Measurements from ENCODE around the gene NXPH1.

NXPH1 gene

GRCh38 chr7:8564281-8564680, 130.9 kb downstream of the NXPH1 start:
- Histone ChIP-seq H3K36me3 (replicated peaks; ENCODE audit: low read depth, low read length) (no peaks in the 10 kb centered on the region), H2AFZ (ENCODE audit: low read depth, low read length) (no peak overlapping the region), H3K79me2 (ENCODE audit: low read length) (no peaks in the 10 kb centered on the region), H3K27ac (ENCODE audit: low read length) (no peak overlapping the region), H3K4me2 (ENCODE audit: low read length) (no peak overlapping the region), H4K20me1 (ENCODE audit: insufficient read depth, low read length) (no peaks in the 10 kb centered on the region), H3K27me3 (ENCODE audit: low read depth, low read length) (no peaks in the 10 kb centered on the region), H3K9me3 (ENCODE audit: insufficient read depth, low read length) (no peaks in the 10 kb centered on the region), H3K4me3 (ENCODE audit: low read length) (no peak overlapping the region), H3K4me1 (ENCODE audit: low read length) (no peaks in the 10 kb centered on the region), H3K9ac (ENCODE audit: low read length) (no peak overlapping the region)
- TF ChIP-seq EZH2phosphoT487 (IDR thresholded peaks at IDR 0.05; ENCODE audit: low read depth): no peak
- TF ChIP-seq, protein P1, sequence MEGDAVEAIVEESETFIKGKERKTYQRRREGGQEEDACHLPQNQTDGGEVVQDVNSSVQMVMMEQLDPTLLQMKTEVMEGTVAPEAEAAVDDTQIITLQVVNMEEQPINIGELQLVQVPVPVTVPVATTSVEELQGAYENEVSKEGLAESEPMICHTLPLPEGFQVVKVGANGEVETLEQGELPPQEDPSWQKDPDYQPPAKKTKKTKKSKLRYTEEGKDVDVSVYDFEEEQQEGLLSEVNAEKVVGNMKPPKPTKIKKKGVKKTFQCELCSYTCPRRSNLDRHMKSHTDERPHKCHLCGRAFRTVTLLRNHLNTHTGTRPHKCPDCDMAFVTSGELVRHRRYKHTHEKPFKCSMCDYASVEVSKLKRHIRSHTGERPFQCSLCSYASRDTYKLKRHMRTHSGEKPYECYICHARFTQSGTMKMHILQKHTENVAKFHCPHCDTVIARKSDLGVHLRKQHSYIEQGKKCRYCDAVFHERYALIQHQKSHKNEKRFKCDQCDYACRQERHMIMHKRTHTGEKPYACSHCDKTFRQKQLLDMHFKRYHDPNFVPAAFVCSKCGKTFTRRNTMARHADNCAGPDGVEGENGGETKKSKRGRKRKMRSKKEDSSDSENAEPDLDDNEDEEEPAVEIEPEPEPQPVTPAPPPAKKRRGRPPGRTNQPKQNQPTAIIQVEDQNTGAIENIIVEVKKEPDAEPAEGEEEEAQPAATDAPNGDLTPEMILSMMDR (IDR thresholded peaks at IDR 0.05; ENCODE audit: low read depth, low read length): no peak

GRCh38 chr7:8566016-8566415, 132.6 kb downstream of the NXPH1 start:
- Histone ChIP-seq H3K4me1 (ENCODE audit: low read length) (no peaks in the 10 kb centered on the region), H3K27ac (ENCODE audit: low read length) (no peak overlapping the region), H3K9ac (ENCODE audit: low read length) (no peak overlapping the region), H3K9me3 (ENCODE audit: insufficient read depth, low read length) (no peaks in the 10 kb centered on the region), H3K4me3 (ENCODE audit: low read length) (no peak overlapping the region), H3K4me2 (ENCODE audit: low read length) (no peak overlapping the region), H3K79me2 (ENCODE audit: low read length) (no peaks in the 10 kb centered on the region), H2AFZ (ENCODE audit: low read depth, low read length) (no peak overlapping the region), H3K36me3 (replicated peaks; ENCODE audit: low read depth, low read length) (no peaks in the 10 kb centered on the region), H3K27me3 (ENCODE audit: low read depth, low read length) (no peaks in the 10 kb centered on the region), H4K20me1 (ENCODE audit: insufficient read depth, low read length) (no peaks in the 10 kb centered on the region)
- TF ChIP-seq, protein P1 (IDR thresholded peaks at IDR 0.05; ENCODE audit: low read depth, low read length): no peak
- no peak for TF ChIP-seq EZH2phosphoT487 (IDR thresholded peaks at IDR 0.05; ENCODE audit: low read depth)

DNA sequence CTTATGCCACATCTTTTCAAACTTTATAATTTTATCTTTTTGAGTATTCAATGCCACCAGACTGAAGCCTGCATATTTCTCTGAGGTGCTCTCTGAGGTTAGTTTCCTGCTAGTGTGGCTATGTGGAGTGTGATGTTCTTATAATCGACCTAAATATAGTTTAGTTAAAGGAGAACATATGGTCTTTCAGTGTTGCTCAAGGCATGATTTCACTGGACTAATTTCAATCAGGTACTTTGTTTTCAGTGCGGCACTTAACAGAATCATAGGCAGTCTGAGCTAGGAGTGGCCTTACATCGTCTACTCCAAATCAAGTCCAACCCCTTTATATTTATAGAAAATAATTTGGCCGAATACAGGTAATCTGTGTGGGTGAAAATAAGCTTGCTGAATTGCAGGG, 134.2 kb downstream of the NXPH1 start:
- no peaks in the 10 kb centered on the region for H3K36me3 ChIP-seq (replicated peaks; ENCODE audit: low read depth, low read length)
- H3K4me1 ChIP-seq (ENCODE audit: low read length): no peaks in the 10 kb centered on the region
- H2AFZ ChIP-seq (ENCODE audit: low read depth, low read length): no peak overlapping the region
- no peak for TF ChIP-seq EZH2phosphoT487 (IDR thresholded peaks at IDR 0.05; ENCODE audit: low read depth)
- TF ChIP-seq, protein P1 (IDR thresholded peaks at IDR 0.05; ENCODE audit: low read depth, low read length): no peak
- H3K79me2 ChIP-seq (ENCODE audit: low read length): no peaks in the 10 kb centered on the region
- no peak overlapping the region for H3K4me2 ChIP-seq (ENCODE audit: low read length)
- H3K9ac ChIP-seq (ENCODE audit: low read length): no peak overlapping the region
- no peaks in the 10 kb centered on the region for H3K27me3 ChIP-seq (ENCODE audit: low read depth, low read length)
- H3K4me3 ChIP-seq (ENCODE audit: low read length): no peak overlapping the region
- no peak overlapping the region for H3K27ac ChIP-seq (ENCODE audit: low read length)
- H4K20me1 ChIP-seq (ENCODE audit: insufficient read depth, low read length): no peaks in the 10 kb centered on the region
- no peaks in the 10 kb centered on the region for H3K9me3 ChIP-seq (ENCODE audit: insufficient read depth, low read length)

- Histone ChIP-seq H3K27ac (ENCODE audit: low read length) (no peak overlapping the region), H3K36me3 (replicated peaks; ENCODE audit: low read depth, low read length) (no peaks in the 10 kb centered on the region), H2AFZ (ENCODE audit: low read depth, low read length) (no peak overlapping the region), H3K9ac (ENCODE audit: low read length) (no peak overlapping the region), H3K9me3 (ENCODE audit: insufficient read depth, low read length) (no peaks in the 10 kb centered on the region), H3K4me2 (ENCODE audit: low read length) (no peak overlapping the region), H3K79me2 (ENCODE audit: low read length) (no peaks in the 10 kb centered on the region), H3K27me3 (ENCODE audit: low read depth, low read length) (no peaks in the 10 kb centered on the region), H4K20me1 (ENCODE audit: insufficient read depth, low read length) (no peaks in the 10 kb centered on the region), H3K4me1 (ENCODE audit: low read length) (no peaks in the 10 kb centered on the region), H3K4me3 (ENCODE audit: low read length) (no peak overlapping the region)
- TF ChIP-seq, protein P1 (IDR thresholded peaks at IDR 0.05; ENCODE audit: low read depth, low read length): no peak
Measured at GRCh38 chr7:8579661-8580194, 146.3 kb downstream of the NXPH1 start.

Data from OCI-LY3 (cell line).